ENCODE data around the gene CEACAM7.

GRCh38 chr19:41637484-41637883 is 50.6 kb downstream of the CEACAM7 start:
- TF ChIP-seq CTCF (IDR thresholded peaks at IDR 0.05): no peak
- TF ChIP-seq POLR2A (IDR thresholded peaks at IDR 0.05): no peak

Data from vagina (tissue), 2 donors.